ENCODE results near the gene ARID5B. TPM values are rescaled to one million over a fixed set of nuclear protein-coding genes. Genes with fewer than 3 reads are reported as not detected.

Gene ARID5B
- total RNA-seq, 2 experiments from 2014 or later, result 26.7 to 28.3 TPM

- Mint-ChIP-seq H3K36me3 (ENCODE audit: low read depth) (peaks cover 61% of the 10 kb centered on the region), H3K4me3 (peak overlapping the region; percentile 58), H3K4me1 (ENCODE audit: low read depth) (peaks cover 65% of the 10 kb centered on the region), H3K9me3 (no peaks in the 10 kb centered on the region), H3K27ac (peak overlapping the region; percentile 92), H3K27me3 (no peaks in the 10 kb centered on the region)
- intact Hi-C loops (cut with micrococcal nuclease), result loop anchor here (2.0 kb wide), 1 partner anchor 37 kb away; no protein-coding TSS in a partner anchor
- ChIA-PET CTCF (interaction anchor here (0.7 to 1.6 kb wide), 4 partner anchors 11 to 161 kb away, joined by 3 to 9 read pairs (median 4); no protein-coding TSS in a partner anchor), POLR2A (interaction anchor here (0.9 to 2.1 kb wide), 5 partner anchors 11 to 182 kb away, joined by 3 to 10 read pairs (median 4); partner anchors contain the start of gene ARID5B)
- DNase-seq (peak; percentile 11), ATAC-seq (peak; percentile 11)
- TF ChIP-seq CTCF (IDR thresholded peaks at IDR 0.05), result no peak
These were observed 182.1 kb downstream of the ARID5B start for GRCh38 chr10:62083412-62084267.

- Mint-ChIP-seq H3K4me1 (ENCODE audit: low read depth) (peaks cover 66% of the 10 kb centered on the region), H3K27ac (peak overlapping the region; percentile 92), H3K4me3 (no peak overlapping the region), H3K36me3 (ENCODE audit: low read depth) (peaks cover 66% of the 10 kb centered on the region), H3K9me3 (no peaks in the 10 kb centered on the region), H3K27me3 (no peaks in the 10 kb centered on the region)
- no peak for TF ChIP-seq CTCF (IDR thresholded peaks at IDR 0.05)
- CTCF ChIA-PET, result interaction anchor here (0.7 to 1.2 kb wide), 3 partner anchors 12 to 89 kb away, joined by 3 to 4 read pairs (median 3); no protein-coding TSS in a partner anchor
- intact Hi-C loops (cut with micrococcal nuclease), result no loop called here
- ATAC-seq, result no peak
- POLR2A ChIA-PET, result interaction anchor here (0.8 to 2.1 kb wide), 3 partner anchors 9 to 36 kb away, joined by 3 to 7 read pairs (median 6); no protein-coding TSS in a partner anchor
- DNase-seq, result no peak
These were observed 183.0 kb downstream of the ARID5B start for GRCh38 chr10:62084451-62084850.

GRCh38 chr10:62085404-62085803 is 183.9 kb downstream of the ARID5B start:
- POLR2A ChIA-PET, result interaction anchor here (0.6 to 2.1 kb wide), 7 partner anchors 10 to 1447 kb away, joined by 3 to 7 read pairs (median 3); no protein-coding TSS in a partner anchor

GRCh38 chr10:62085821-62086220 is 184.3 kb downstream of the ARID5B start:
- no peaks in the 10 kb centered on the region for H3K27me3 Mint-ChIP-seq
- no peak for DNase-seq
- H3K36me3 Mint-ChIP-seq (ENCODE audit: low read depth), result peaks cover 68% of the 10 kb centered on the region
- ChIA-PET CTCF (interaction anchor here (1.0 to 1.2 kb wide), 2 partner anchors 47 to 182 kb away, joined by 3 read pairs; no protein-coding TSS in a partner anchor), POLR2A (interaction anchor here (0.6 to 2.1 kb wide), 6 partner anchors 9 to 1448 kb away, joined by 3 to 7 read pairs (median 4); no protein-coding TSS in a partner anchor)
- intact Hi-C loops (cut with micrococcal nuclease), result no loop called here
- H3K27ac Mint-ChIP-seq, result peak overlapping the region; percentile 92
- no peak for TF ChIP-seq CTCF (IDR thresholded peaks at IDR 0.05)
- no peaks in the 10 kb centered on the region for H3K9me3 Mint-ChIP-seq
- H3K4me3 Mint-ChIP-seq, result no peak overlapping the region
- no peak for ATAC-seq
- H3K4me1 Mint-ChIP-seq (ENCODE audit: low read depth), result peaks cover 58% of the 10 kb centered on the region

More at GRCh38 chr10:62085404-62085803, 183.9 kb downstream of the ARID5B start:
- Mint-ChIP-seq H3K4me3 (no peak overlapping the region), H3K27me3 (no peaks in the 10 kb centered on the region), H3K4me1 (ENCODE audit: low read depth) (peaks cover 61% of the 10 kb centered on the region), H3K9me3 (no peaks in the 10 kb centered on the region), H3K27ac (peak overlapping the region; percentile 92), H3K36me3 (ENCODE audit: low read depth) (peaks cover 66% of the 10 kb centered on the region)
- intact Hi-C loops (cut with micrococcal nuclease), result no loop called here
- ATAC-seq (no peak), DNase-seq (no peak)
- no peak for TF ChIP-seq CTCF (IDR thresholded peaks at IDR 0.05)
- CTCF ChIA-PET, result interaction anchor here (1.0 to 1.2 kb wide), 2 partner anchors 47 to 182 kb away, joined by 3 read pairs; no protein-coding TSS in a partner anchor
